Measurements from ENCODE around the gene KISS1.
"Not testable (repeated sequence)": the region's sequence is repeated elsewhere in the genome, so short reads cannot be mapped to it uniquely, and the experiment has no call there.

The KISS1 gene, protein sequence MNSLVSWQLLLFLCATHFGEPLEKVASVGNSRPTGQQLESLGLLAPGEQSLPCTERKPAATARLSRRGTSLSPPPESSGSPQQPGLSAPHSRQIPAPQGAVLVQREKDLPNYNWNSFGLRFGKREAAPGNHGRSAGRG

DNA sequence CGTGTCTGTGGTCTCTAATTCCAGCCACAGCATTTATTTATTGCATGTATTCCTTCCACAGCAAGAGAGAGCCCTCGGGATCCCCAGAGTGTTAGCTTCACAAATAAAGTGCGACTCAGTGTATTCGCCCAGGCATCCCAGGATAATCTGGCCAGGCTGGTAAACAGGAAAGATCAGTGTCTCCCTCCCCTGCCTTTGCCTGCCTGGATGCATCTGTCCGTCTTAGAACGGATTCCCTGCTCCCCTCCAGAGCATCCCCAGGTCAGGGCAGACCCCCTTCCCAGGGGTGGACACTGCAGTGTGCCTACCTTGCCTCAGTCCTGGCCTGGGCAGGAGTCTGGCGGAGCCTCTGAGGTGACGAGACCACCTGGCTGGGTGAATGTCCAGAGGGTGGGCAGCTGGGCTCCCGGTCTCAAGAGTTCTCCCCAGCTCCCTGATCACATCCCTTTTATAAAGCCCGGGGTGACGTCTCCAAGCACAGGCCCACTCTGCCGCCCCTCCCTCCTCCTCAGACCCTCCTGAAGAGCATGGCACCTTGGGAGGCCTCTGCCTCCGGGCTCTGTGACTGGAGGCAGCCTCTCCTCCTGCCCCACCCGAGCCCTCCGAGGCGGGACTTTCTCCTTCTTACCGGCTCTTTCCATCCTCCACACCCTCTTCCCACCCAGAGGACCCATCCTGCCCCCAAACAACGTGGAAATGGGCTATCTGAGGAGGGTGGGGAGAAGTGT lies at the start of gene KISS1:
Gene KISS1 (minus strand): TSS at position 424 of the 728 bp plus-strand sequence. CDS start 3,615 bp downstream, outside the sequence.
- no peak for DNase-seq (ENCODE audit: low read depth, low spot score)
- in situ Hi-C loops (cut with HindIII; ENCODE audit: low sequenced_read_pairs): no loop called here
- TF ChIP-seq, protein P1, sequence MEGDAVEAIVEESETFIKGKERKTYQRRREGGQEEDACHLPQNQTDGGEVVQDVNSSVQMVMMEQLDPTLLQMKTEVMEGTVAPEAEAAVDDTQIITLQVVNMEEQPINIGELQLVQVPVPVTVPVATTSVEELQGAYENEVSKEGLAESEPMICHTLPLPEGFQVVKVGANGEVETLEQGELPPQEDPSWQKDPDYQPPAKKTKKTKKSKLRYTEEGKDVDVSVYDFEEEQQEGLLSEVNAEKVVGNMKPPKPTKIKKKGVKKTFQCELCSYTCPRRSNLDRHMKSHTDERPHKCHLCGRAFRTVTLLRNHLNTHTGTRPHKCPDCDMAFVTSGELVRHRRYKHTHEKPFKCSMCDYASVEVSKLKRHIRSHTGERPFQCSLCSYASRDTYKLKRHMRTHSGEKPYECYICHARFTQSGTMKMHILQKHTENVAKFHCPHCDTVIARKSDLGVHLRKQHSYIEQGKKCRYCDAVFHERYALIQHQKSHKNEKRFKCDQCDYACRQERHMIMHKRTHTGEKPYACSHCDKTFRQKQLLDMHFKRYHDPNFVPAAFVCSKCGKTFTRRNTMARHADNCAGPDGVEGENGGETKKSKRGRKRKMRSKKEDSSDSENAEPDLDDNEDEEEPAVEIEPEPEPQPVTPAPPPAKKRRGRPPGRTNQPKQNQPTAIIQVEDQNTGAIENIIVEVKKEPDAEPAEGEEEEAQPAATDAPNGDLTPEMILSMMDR (IDR thresholded peaks at IDR 0.05; ENCODE audit: low read depth, low read length): no peak
- no peak within 1 kb of the TSS for H3K4me3 ChIP-seq (ENCODE audit: low read depth, low read length)

DNA sequence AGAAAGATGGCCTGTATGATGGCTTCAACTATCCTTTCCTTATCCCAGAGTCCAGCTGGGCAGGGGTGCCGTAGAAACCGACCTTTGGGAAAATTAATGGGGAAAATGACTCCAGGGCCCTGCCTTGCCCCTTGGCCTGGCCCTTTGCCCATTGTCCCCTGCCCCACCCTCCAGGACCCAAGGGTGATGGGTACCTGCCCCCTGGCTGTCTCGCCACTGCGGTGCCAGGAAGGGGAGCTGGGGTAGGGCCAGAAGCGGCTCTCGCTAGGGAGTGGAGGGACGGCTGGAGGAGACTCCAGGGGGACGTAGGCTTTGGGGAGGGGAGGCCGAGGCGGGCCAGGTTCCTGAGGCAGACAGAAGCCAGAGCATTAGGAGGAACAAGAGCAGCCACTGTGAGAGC lies 46.6 kb upstream of the KISS1 start:
- TF ChIP-seq, protein P1 (IDR thresholded peaks at IDR 0.05; ENCODE audit: low read depth, low read length): no peak
- in situ Hi-C loops (cut with HindIII; ENCODE audit: low sequenced_read_pairs): no loop called here
- no peak overlapping the region for H3K4me3 ChIP-seq (ENCODE audit: low read depth, low read length)
- no peak for DNase-seq (ENCODE audit: low read depth, low spot score)

DNA sequence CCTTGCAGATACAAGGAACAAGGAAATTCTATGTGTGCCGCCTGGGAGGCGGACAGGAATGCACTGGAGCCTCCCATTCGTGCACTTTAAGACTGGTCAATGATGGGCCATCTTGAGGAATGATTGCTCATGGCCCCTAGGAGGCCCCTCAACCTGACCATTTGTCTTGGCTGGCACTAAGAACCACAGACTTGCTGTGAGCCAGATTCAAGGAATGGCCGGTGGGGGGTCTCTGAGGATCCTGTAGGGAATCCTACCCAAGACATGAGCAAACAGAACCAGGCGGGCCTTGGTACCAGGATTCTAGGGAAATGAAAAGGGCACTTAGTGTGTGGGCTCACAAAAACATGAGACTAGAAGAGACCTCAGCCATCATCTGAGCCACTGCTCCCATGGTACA lies 45.6 kb upstream of the KISS1 start:
- DNase-seq (ENCODE audit: low read depth, low spot score): no peak
- H3K4me3 ChIP-seq (ENCODE audit: low read depth, low read length): no peak overlapping the region
- TF ChIP-seq, protein P1 (IDR thresholded peaks at IDR 0.05; ENCODE audit: low read depth, low read length): no peak
- in situ Hi-C loops (cut with HindIII; ENCODE audit: low sequenced_read_pairs): no loop called here

DNA sequence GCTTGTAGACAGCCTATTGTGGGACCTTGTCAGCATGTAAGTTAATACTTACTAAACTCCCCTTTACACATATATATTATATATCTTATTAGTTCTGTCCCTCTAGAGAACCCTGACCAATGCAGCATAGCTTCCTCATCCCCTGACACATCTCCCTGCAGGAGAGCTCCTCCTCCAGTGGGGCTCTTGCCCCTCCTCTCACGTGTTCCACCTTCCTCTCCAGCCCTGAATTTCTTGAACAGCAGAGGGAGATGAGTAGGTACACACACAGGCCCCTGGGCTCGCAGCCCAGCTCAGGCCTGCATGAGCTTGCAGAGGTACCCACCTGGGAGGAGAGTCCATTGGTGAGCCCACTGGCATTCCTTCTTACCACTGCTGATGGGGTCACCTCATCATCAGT lies 44.8 kb upstream of the KISS1 start:
- no peak overlapping the region for H3K4me3 ChIP-seq (ENCODE audit: low read depth, low read length)
- no peak for DNase-seq (ENCODE audit: low read depth, low spot score)
- TF ChIP-seq, protein P1 (IDR thresholded peaks at IDR 0.05; ENCODE audit: low read depth, low read length): no peak
- in situ Hi-C loops (cut with HindIII; ENCODE audit: low sequenced_read_pairs): no loop called here

DNA sequence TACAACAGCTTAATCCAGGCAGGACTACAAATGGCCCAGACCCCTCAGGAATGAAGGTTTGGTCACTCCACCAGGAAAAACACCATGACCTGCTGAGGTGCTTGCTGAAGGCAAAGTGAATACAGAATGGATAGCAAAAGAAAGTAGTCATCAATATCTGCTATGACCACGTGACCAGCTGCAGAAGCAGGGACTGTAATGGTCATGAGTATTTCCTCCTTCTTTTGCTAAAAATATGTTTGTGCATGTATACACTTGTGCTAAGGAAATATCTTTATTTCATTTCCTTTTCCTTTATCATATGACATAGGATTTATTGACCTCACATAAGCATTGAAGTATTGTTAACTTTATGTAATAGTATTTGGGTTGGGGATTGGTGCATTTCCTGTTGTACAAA lies 43.9 kb upstream of the KISS1 start:
- in situ Hi-C loops (cut with HindIII; ENCODE audit: low sequenced_read_pairs): no loop called here
- DNase-seq (ENCODE audit: low read depth, low spot score): no peak
- no peak overlapping the region for H3K4me3 ChIP-seq (ENCODE audit: low read depth, low read length)
- TF ChIP-seq, protein P1 (IDR thresholded peaks at IDR 0.05; ENCODE audit: low read depth, low read length): no peak

DNA sequence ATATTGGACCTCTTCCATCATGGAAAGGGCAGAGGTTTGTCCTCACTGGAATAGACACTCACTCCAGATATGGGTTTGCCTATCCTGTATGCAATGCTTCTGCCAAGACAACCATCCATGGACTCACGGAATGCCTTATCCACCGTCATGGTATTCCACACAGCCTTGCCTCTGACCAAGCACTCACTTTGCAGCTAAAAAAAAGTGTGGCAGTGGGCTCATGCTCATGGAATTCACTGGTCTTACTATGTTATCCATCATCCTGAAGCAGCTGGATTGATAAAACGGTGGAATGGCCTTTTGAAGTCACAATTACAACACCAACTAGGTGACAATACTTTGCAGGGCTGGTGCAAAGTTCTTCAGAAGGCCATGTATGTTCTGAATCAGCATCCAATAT lies 43.1 kb upstream of the KISS1 start:
- H3K4me3 ChIP-seq (ENCODE audit: low read depth, low read length); DNase-seq (ENCODE audit: low read depth, low spot score); in situ Hi-C loops (cut with HindIII; ENCODE audit: low sequenced_read_pairs): not testable (repeated sequence)

DNA sequence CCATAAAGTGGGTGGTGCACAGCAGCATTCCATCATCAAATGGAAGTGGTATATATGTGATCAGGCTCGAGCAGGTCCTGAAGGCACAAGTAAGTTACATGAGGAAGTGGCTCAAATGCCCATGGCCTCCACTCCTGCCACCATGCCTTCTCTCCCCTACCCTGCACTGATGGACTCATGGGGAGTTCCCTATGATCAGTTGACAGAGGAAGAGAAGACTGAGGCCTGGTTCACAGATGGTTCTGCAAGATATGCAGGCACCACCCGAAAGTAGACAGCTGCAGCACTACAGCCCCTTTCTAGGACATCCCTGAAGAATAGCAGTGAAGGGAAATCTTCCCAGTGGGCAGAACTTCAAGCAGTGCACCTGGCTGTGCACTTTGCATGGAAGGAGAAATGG lies 42.2 kb upstream of the KISS1 start:
- DNase-seq (ENCODE audit: low read depth, low spot score); in situ Hi-C loops (cut with HindIII; ENCODE audit: low sequenced_read_pairs); H3K4me3 ChIP-seq (ENCODE audit: low read depth, low read length): not testable (repeated sequence)

DNA sequence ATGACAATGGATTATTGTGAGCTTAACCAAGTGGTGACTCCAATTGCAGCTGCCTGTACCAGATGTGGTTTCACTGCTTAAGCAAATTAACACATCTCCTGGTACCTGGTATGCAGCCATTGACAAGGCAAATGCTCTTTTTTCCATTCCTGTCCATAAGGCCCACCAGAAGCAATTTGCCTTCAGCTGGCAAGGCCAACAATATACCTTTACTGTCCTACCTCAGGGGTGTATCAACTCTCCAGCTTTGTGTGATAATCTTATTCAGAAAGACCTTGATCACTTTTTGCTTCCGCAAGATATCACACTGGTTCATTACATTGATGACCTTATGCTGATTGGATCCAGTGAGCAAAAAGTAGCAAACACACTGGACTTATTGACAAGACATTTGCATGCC lies 41.2 kb upstream of the KISS1 start:
- in situ Hi-C loops (cut with HindIII; ENCODE audit: low sequenced_read_pairs); H3K4me3 ChIP-seq (ENCODE audit: low read depth, low read length); DNase-seq (ENCODE audit: low read depth, low spot score): not testable (repeated sequence)
